ENCODE measurements around the gene PPP6R3. TPM values are rescaled to one million over a fixed set of nuclear protein-coding genes. Genes with fewer than 3 reads are reported as not detected.

The PPP6R3 gene
- total RNA-seq, 1 donor from 2014 or later: 55.8 TPM

- TF ChIP-seq CTCF (conservative IDR thresholded peaks at IDR 0.05; ENCODE audit: low read depth, low read length): no peak
- DNase-seq (ENCODE audit: low read depth): no peak
- no peak overlapping the region for H3K4me3 ChIP-seq (ENCODE audit: low read depth, low read length)
These were observed 91.2 kb downstream of the PPP6R3 start for GRCh38 chr11:68551777-68552176.

GRCh38 chr11:68552542-68552941 lies 92.0 kb downstream of the PPP6R3 start:
- no peak overlapping the region for H3K4me3 ChIP-seq (ENCODE audit: low read depth, low read length)
- no peak for DNase-seq (ENCODE audit: low read depth)
- TF ChIP-seq CTCF (conservative IDR thresholded peaks at IDR 0.05; ENCODE audit: low read depth, low read length): no peak

GRCh38 chr11:68560216-68560615 lies 99.7 kb downstream of the PPP6R3 start:
- TF ChIP-seq CTCF (conservative IDR thresholded peaks at IDR 0.05; ENCODE audit: low read depth, low read length): no peak
- H3K4me3 ChIP-seq (ENCODE audit: low read depth, low read length): no peak overlapping the region
- no peak for DNase-seq (ENCODE audit: low read depth)

GRCh38 chr11:68563454-68563853 lies 102.9 kb downstream of the PPP6R3 start:
- DNase-seq (ENCODE audit: low read depth): no peak
- H3K4me3 ChIP-seq (ENCODE audit: low read depth, low read length): no peak overlapping the region
- TF ChIP-seq CTCF (conservative IDR thresholded peaks at IDR 0.05; ENCODE audit: low read depth, low read length): no peak

GRCh38 chr11:68564261-68564660 lies 103.7 kb downstream of the PPP6R3 start:
- TF ChIP-seq CTCF (conservative IDR thresholded peaks at IDR 0.05; ENCODE audit: low read depth, low read length): no peak
- DNase-seq (ENCODE audit: low read depth): no peak
- H3K4me3 ChIP-seq (ENCODE audit: low read depth, low read length): no peak overlapping the region

- TF ChIP-seq CTCF (conservative IDR thresholded peaks at IDR 0.05; ENCODE audit: low read depth, low read length): no peak
- no peak for DNase-seq (ENCODE audit: low read depth)
- H3K4me3 ChIP-seq (ENCODE audit: low read depth, low read length): no peak overlapping the region
These were observed 105.2 kb downstream of the PPP6R3 start for GRCh38 chr11:68565768-68566167.

GRCh38 chr11:68567553-68567952 lies 107.0 kb downstream of the PPP6R3 start:
- no peak for TF ChIP-seq CTCF (conservative IDR thresholded peaks at IDR 0.05; ENCODE audit: low read depth, low read length)
- H3K4me3 ChIP-seq (ENCODE audit: low read depth, low read length): no peak overlapping the region
- no peak for DNase-seq (ENCODE audit: low read depth)
